NOMO-1 (cell line): ENCODE results near the gene PCYT1B.

Experiments used
- DNase-seq, 2 experiments: peaks; one replicate each; lab custom pipeline; 2025; ENCODE audit not compliant: unreplicated experiment in 2 of 2; lab: John Stamatoyannopoulos, UW

The PCYT1B gene

GRCh38 chrX:24646745-24647182, 383 bp downstream of the PCYT1B start:
- no peak for DNase-seq

GRCh38 chrX:24646006-24646405, 1.1 kb downstream of the PCYT1B start:
- DNase-seq, result no peak

GRCh38 chrX:24643116-24643515, 4.0 kb downstream of the PCYT1B start:
- no peak for DNase-seq

- no peak for DNase-seq
Observed at GRCh38 chrX:24629701-24630100, 17.4 kb downstream of the PCYT1B start.

GRCh38 chrX:24619647-24620046, 27.5 kb downstream of the PCYT1B start:
- no peak for DNase-seq

GRCh38 chrX:24610516-24610915, 36.6 kb downstream of the PCYT1B start:
- no peak for DNase-seq

GRCh38 chrX:24607616-24608015, 39.5 kb downstream of the PCYT1B start:
- peak in 1 of 2 experiments; percentile 11 for DNase-seq

- peak; percentile 25 to 48 for DNase-seq
Observed at GRCh38 chrX:24605941-24606340, 41.2 kb downstream of the PCYT1B start.

- no peak for DNase-seq
Observed at GRCh38 chrX:24603191-24603590, 44.0 kb downstream of the PCYT1B start.

- no peak for DNase-seq
Observed at GRCh38 chrX:24601858-24602257, 45.3 kb downstream of the PCYT1B start.

- DNase-seq, result no peak
Observed at GRCh38 chrX:24594501-24594900, 52.6 kb downstream of the PCYT1B start.

GRCh38 chrX:24590111-24590510, 57.0 kb downstream of the PCYT1B start:
- no peak for DNase-seq

- DNase-seq, result no peak
Observed at GRCh38 chrX:24577091-24577490, 70.1 kb downstream of the PCYT1B start.

GRCh38 chrX:24575496-24575895, 71.7 kb downstream of the PCYT1B start:
- DNase-seq, result no peak

- DNase-seq, result peak in 1 of 2 experiments; percentile 3
Observed at GRCh38 chrX:24574743-24575142, 72.4 kb downstream of the PCYT1B start.

- no peak for DNase-seq
Observed at GRCh38 chrX:24567169-24567568, 80.0 kb downstream of the PCYT1B start.

- DNase-seq, result no peak
Observed at GRCh38 chrX:24566240-24566639, 80.9 kb downstream of the PCYT1B start.

GRCh38 chrX:24563291-24564010, 83.7 kb downstream of the PCYT1B start:
- DNase-seq, result no peak

GRCh38 chrX:24561121-24561520, 86.0 kb downstream of the PCYT1B start:
- peak in 1 of 2 experiments; percentile 13 for DNase-seq

GRCh38 chrX:24553011-24553410, 94.1 kb downstream of the PCYT1B start:
- DNase-seq, result no peak

- no peak for DNase-seq
Observed at GRCh38 chrX:24550166-24550565, 97.0 kb downstream of the PCYT1B start.

- DNase-seq, result no peak
Observed at GRCh38 chrX:24547961-24548360, 99.2 kb downstream of the PCYT1B start.

- no peak for DNase-seq
Observed at GRCh38 chrX:24542756-24543155, 104.4 kb downstream of the PCYT1B start.
